GM15510 (cell line): ENCODE data around the gene EFHC2.

ENCODE experiments used
- POLR2A ChIP-seq: IDR thresholded peaks from 3 replicates; pipeline ENCODE4 v1.6.1; 2011; ENCODE audit warnings: borderline replicate concordance; ENCODE audit not compliant: insufficient read length; ENCODE audit errors: extremely low read depth

The EFHC2 gene

GRCh38 chrX:44203791-44204190 lies 139.7 kb downstream of the EFHC2 start:
- TF ChIP-seq POLR2A: no peak

DNA sequence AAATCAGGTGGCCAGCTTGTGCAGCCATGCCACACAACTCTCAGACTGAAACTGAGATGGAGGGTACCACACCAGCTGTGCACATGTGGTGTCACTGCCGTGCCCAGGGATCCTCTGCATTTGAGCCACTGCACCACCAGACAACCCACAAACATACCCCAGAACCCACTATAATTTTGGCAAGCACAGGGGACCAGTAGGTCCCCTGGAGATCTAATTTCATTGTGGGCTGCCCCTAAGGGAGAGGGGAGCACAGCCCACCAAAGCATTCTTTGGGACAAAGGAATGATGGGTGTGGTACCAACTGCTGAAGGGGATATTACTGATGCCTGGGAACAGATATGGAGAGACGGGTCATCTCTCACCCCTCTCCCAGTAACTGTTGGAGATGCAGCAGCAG lies 140.9 kb downstream of the EFHC2 start:
- TF ChIP-seq POLR2A: no peak

- no peak for TF ChIP-seq POLR2A
These were observed 154.4 kb downstream of the EFHC2 start for GRCh38 chrX:44189116-44189515.

DNA sequence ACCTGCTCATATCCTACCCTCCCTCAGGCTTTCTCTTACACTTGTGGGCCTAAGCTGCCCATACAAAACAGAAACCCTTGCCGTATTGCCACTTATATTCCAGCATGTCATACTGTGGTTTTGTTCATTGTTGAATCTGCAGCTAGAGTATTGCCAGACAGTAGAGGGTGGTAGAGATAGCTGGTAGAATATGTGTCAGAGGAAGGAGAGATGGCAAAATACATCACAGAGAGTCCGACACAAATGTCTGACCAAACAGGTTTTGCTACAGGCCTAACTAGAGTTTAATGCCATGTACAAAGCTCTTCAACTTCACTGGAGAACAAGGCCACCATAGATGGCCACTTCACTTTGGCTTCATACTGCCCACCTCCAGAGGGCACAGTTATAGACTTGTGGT lies 160.1 kb downstream of the EFHC2 start:
- TF ChIP-seq POLR2A: no peak

- no peak for TF ChIP-seq POLR2A
These were observed 165.0 kb downstream of the EFHC2 start for GRCh38 chrX:44178274-44179053.

DNA sequence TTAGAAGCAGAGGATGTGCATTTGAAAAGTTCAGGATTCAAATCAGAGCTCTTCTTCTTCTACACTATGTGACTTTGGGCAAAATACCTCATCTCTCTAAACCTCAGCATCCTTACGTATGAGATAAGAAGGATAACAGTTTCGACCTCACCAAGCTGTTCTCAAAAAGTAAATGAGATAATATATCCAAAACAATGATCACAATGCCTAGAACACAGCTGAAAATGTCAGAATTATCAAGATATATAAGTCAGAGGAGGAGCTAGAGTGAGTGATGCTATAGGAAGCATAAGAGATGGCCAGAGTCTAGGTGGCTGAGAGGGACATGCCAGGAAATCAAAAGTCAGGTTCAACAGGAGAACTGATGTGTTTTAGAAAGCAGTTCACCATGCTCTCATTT lies 168.0 kb downstream of the EFHC2 start:
- TF ChIP-seq POLR2A: no peak

DNA sequence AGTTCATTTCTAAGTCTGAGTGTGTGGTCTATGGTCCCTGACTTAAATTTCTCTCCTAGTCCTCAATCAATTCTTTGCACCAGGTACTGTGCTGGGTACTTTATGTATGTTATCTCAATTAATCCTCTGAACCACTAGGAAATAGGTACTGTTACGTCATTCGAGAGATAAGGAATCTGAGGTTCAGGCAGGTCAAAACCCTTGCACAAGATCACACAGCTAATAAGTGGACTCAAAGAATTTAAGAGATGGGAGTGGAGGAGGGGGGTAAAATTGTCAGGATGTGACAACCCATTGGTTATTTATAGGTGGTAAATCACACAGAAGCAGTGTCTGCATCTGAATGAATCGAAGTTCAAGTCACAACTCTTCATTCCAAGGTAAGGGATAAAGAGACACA lies 169.4 kb downstream of the EFHC2 start:
- no peak for TF ChIP-seq POLR2A

- TF ChIP-seq POLR2A: no peak
These were observed 170.3 kb downstream of the EFHC2 start for GRCh38 chrX:44173219-44173618.

DNA sequence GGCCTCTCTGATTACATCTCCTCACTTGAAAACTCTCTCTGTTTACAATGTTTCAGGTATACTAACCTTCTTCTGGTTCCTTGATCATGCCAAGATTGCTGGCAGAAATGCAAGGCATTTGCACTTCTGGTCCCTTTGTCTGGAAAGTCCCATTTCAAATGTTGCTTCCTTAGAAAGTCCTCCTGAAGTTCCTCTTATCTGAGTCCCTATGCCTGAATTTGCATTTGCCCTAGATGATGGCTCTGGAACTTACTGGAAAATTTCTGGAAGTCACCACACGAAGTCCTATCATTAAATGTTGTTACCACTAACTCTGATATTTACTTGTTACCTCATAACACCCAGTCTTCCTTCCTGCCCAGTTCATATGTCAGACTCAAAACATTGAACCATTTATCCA lies 176.4 kb downstream of the EFHC2 start:
- no peak for TF ChIP-seq POLR2A

GRCh38 chrX:44162964-44163475 lies 180.5 kb downstream of the EFHC2 start:
- TF ChIP-seq POLR2A: no peak

GRCh38 chrX:44157858-44158257 lies 185.6 kb downstream of the EFHC2 start:
- TF ChIP-seq POLR2A: no peak

GRCh38 chrX:44157283-44157682 lies 186.2 kb downstream of the EFHC2 start:
- no peak for TF ChIP-seq POLR2A

DNA sequence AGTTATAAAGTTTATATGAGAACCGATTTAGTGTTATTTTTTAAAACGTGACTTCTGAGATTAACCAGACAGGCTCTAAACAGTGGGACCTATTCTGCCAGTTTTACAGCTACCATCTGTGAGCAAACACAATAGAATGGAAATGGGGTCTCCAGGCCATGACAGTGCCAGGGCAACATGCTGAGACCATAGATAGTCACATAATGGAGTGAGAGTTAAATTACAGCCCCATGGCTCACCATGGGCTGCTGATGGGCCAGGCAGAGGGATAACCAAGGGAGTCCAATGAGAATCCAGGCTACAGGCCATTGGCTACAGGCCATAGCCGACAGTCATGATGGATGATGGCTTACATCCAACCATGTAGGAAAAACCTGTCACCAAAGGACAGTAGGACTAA lies 186.7 kb downstream of the EFHC2 start:
- TF ChIP-seq POLR2A: no peak

DNA sequence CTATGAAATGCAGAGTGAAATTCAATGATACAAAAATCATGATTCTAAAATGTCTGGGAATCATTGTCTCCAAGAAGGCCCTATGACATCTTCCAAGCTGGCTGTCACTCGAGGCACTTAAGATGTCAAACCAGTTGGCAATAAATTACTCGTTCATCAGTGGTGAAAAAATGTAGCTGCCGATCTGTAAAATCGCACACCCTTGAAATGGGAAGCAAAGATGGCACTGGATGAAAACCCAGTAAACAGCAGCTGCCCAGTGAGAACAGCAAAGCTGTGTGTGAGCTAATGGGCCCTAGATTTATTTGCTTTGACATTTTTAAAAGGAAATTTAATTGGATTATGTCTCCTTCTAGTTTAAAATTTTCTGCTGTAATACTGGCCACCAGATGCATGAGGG lies 188.3 kb downstream of the EFHC2 start:
- TF ChIP-seq POLR2A: no peak

GRCh38 chrX:44152852-44153251 lies 190.6 kb downstream of the EFHC2 start:
- no peak for TF ChIP-seq POLR2A

DNA sequence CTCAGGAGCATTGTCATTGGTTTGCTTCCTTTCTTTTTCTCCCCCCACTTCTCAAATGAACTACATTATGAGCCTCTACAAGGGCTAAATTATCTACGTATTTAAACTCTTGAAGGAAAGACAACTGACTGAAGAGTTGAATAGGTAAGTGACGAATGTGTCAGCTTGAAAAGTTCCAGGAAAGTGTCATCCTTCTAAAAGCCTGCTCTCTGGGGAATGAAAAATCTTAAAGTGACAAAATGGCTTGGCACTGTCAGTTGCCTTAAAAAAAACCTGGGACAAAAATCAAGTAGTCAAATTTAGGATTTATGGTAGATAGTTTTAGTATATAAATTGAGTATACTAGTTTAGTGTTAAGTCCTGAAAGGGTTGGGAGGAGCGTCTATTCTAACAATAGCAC lies 196.3 kb downstream of the EFHC2 start:
- TF ChIP-seq POLR2A: no peak
